HL-60/S4 (cell line): ENCODE data around the gene TPCN2.

Experiments used
- in situ Hi-C: fragments of 300-500 bp; cut with MboI; formaldehyde crosslinking; loops from 2 replicates; pipeline ENCODE4 v1.14.3; 2022; ENCODE audit warnings: low sequenced_read_pairs

TPCN2 gene

GRCh38 chr11:69055598-69056516 lies 7.1 kb downstream of the TPCN2 start:
- in situ Hi-C loops: no loop called here

- in situ Hi-C loops: no loop called here
These were observed 8.5 kb downstream of the TPCN2 start for GRCh38 chr11:69057236-69057635.

GRCh38 chr11:69057801-69058200 lies 9.1 kb downstream of the TPCN2 start:
- in situ Hi-C loops: no loop called here

GRCh38 chr11:69058511-69059270 lies 10.0 kb downstream of the TPCN2 start:
- in situ Hi-C loops: no loop called here

- in situ Hi-C loops: no loop called here
These were observed 10.7 kb downstream of the TPCN2 start for GRCh38 chr11:69059429-69059828.

- in situ Hi-C loops: no loop called here
These were observed 11.3 kb downstream of the TPCN2 start for GRCh38 chr11:69059985-69060384.

GRCh38 chr11:69060806-69061712 lies 12.3 kb downstream of the TPCN2 start:
- in situ Hi-C loops: no loop called here

- in situ Hi-C loops: no loop called here
These were observed 13.0 kb downstream of the TPCN2 start for GRCh38 chr11:69061713-69062053.

GRCh38 chr11:69062169-69062855 lies 13.6 kb downstream of the TPCN2 start:
- in situ Hi-C loops: no loop called here

- in situ Hi-C loops: no loop called here
These were observed 14.3 kb downstream of the TPCN2 start for GRCh38 chr11:69062873-69063651.

- in situ Hi-C loops: no loop called here
These were observed 15.0 kb downstream of the TPCN2 start for GRCh38 chr11:69063652-69064260.

- in situ Hi-C loops: no loop called here
These were observed 15.7 kb downstream of the TPCN2 start for GRCh38 chr11:69064394-69064957.

- in situ Hi-C loops: no loop called here
These were observed 16.5 kb downstream of the TPCN2 start for GRCh38 chr11:69065147-69065710.

GRCh38 chr11:69066122-69067112 lies 17.7 kb downstream of the TPCN2 start:
- in situ Hi-C loops: no loop called here

GRCh38 chr11:69067200-69067599 lies 18.5 kb downstream of the TPCN2 start:
- in situ Hi-C loops: no loop called here

GRCh38 chr11:69071086-69071800 lies 22.5 kb downstream of the TPCN2 start:
- in situ Hi-C loops: no loop called here

GRCh38 chr11:69071956-69072355 lies 23.2 kb downstream of the TPCN2 start:
- in situ Hi-C loops: no loop called here
